ENCODE data around the gene TBCK. TPM values are rescaled to one million over a fixed set of nuclear protein-coding genes. Genes with fewer than 3 reads are reported as not detected.

Gene TBCK
- total and polyA plus RNA-seq, 2 of the 13 experiments (the other 11 are each of a cell fraction or from before 2014, with no cell fraction given), result 51.0 to 62.4 TPM

DNA sequence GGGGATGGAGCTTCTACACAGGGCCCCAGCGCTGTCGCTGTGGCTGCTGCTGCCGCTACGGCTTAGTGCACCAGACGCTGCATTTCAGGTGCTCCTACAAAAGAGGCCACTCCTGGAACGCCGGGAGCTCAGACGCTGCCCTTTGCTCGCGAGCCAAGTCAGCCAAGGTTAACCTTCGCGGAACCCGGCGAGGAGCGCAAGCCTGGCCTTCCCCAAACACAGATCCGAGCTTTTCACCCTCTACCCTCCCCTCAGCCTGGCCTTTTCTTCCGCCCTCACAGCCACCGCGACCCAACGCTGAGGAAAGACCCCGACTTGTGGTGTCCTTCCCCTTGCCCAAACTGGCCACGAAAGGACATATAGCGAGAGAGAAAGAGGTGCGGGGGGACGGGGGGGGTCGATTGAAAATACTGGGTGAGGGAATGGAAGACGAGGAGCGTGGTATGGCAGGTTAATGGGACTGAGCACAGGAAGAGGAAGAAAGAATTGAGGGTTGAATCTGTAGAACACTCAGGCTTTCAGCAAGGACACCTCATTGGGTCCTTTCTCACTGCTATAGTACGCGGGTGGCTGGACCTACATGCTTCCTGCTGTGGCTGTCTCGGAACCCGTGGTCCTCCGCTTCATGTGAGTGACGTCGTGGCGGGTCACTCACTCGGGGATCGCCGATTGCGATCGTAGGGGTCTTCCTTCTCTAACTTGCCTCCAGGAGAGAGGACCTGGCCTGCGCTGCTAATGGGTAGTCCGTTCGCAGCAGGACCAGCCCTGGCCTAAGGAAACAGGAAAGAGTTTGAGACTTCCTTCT lies at the start of gene TBCK, which contains the start of gene AIMP1 (continued):
- TF ChIP-seq, protein P1, sequence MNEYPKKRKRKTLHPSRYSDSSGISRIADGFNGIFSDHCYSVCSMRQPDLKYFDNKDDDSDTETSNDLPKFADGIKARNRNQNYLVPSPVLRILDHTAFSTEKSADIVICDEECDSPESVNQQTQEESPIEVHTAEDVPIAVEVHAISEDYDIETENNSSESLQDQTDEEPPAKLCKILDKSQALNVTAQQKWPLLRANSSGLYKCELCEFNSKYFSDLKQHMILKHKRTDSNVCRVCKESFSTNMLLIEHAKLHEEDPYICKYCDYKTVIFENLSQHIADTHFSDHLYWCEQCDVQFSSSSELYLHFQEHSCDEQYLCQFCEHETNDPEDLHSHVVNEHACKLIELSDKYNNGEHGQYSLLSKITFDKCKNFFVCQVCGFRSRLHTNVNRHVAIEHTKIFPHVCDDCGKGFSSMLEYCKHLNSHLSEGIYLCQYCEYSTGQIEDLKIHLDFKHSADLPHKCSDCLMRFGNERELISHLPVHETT (CRISPR knock-in tag; conservative IDR thresholded peaks at IDR 0.05), result no peak; the same call in 1 of the 2 replicates
- TF ChIP-seq, protein P2, sequence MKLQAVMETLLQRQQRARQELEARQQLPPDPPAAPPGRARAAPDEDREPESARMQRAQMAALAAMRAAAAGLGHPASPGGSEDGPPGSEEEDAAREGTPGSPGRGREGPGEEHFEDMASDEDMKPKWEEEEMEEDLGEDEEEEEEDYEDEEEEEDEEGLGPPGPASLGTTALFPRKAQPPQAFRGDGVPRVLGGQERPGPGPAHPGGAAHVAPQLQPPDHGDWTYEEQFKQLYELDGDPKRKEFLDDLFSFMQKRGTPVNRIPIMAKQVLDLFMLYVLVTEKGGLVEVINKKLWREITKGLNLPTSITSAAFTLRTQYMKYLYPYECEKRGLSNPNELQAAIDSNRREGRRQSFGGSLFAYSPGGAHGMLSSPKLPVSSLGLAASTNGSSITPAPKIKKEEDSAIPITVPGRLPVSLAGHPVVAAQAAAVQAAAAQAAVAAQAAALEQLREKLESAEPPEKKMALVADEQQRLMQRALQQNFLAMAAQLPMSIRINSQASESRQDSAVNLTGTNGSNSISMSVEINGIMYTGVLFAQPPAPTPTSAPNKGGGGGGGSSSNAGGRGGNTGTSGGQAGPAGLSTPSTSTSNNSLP (IDR thresholded peaks at IDR 0.05; ENCODE audit: low read depth, low read length), result 0 out of 2 replicates have a peak, but pooled peaks have one; percentile 10
- no peak for TF ChIP-seq PAX8 (CRISPR knock-in tag; IDR thresholded peaks at IDR 0.05; ENCODE audit: borderline replicate concordance)
- TF ChIP-seq ZNF570 (CRISPR knock-in tag; IDR thresholded peaks at IDR 0.05; ENCODE audit: borderline replicate concordance), result 0 out of 2 replicates have a peak, but pooled peaks have one; percentile 66
- no peak for TF ChIP-seq ZFP36L1 (CRISPR knock-in tag; IDR thresholded peaks at IDR 0.05)
- TF ChIP-seq NFE2L2 (IDR thresholded peaks at IDR 0.05; ENCODE audit: low read length), result no peak
- TF ChIP-seq MEF2D (CRISPR knock-in tag; IDR thresholded peaks at IDR 0.05), result no peak
- no peak for TF ChIP-seq EZH2 (conservative IDR thresholded peaks at IDR 0.05; ENCODE audit: low read depth, low read length)
- TF ChIP-seq ZNF547 (CRISPR knock-in tag; IDR thresholded peaks at IDR 0.05), result peak; percentile 42; the same call in 1 of the 2 replicates
- no peak for TF ChIP-seq ZSCAN12 (CRISPR knock-in tag; IDR thresholded peaks at IDR 0.05)
- TF ChIP-seq, protein P3, sequence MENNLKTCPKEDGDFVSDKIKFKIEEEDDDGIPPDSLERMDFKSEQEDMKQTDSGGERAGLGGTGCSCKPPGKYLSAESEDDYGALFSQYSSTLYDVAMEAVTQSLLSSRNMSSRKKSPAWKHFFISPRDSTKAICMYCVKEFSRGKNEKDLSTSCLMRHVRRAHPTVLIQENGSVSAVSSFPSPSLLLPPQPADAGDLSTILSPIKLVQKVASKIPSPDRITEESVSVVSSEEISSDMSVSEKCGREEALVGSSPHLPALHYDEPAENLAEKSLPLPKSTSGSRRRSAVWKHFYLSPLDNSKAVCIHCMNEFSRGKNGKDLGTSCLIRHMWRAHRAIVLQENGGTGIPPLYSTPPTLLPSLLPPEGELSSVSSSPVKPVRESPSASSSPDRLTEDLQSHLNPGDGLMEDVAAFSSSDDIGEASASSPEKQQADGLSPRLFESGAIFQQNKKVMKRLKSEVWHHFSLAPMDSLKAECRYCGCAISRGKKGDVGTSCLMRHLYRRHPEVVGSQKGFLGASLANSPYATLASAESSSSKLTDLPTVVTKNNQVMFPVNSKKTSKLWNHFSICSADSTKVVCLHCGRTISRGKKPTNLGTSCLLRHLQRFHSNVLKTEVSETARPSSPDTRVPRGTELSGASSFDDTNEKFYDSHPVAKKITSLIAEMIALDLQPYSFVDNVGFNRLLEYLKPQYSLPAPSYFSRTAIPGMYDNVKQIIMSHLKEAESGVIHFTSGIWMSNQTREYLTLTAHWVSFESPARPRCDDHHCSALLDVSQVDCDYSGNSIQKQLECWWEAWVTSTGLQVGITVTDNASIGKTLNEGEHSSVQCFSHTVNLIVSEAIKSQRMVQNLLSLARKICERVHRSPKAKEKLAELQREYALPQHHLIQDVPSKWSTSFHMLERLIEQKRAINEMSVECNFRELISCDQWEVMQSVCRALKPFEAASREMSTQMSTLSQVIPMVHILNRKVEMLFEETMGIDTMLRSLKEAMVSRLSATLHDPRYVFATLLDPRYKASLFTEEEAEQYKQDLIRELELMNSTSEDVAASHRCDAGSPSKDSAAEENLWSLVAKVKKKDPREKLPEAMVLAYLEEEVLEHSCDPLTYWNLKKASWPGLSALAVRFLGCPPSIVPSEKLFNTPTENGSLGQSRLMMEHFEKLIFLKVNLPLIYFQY (CRISPR knock-in tag; IDR thresholded peaks at IDR 0.05; ENCODE audit: borderline replicate concordance), result peak; percentile 43; the same call in 1 of the 2 replicates
- TF ChIP-seq ZNF883 (CRISPR knock-in tag; IDR thresholded peaks at IDR 0.05; ENCODE audit: not compliant biosample characterization), result no peak
- TF ChIP-seq ZNF136 (CRISPR knock-in tag; IDR thresholded peaks at IDR 0.05; ENCODE audit: low read depth), result no peak
- TF ChIP-seq RBM39 (IDR thresholded peaks at IDR 0.05; ENCODE audit: low read depth, low read length, poor library complexity, severe bottlenecking), result peak; percentile 90
- TF ChIP-seq HNF4G (IDR thresholded peaks at IDR 0.05; ENCODE audit: borderline replicate concordance, low read depth, low read length), result peak; percentile 17; the same call in 1 of the 2 replicates
- TF ChIP-seq HNF4G (CRISPR knock-in tag; IDR thresholded peaks at IDR 0.05; ENCODE audit: borderline replicate concordance, low read depth), result no peak
- no peak for TF ChIP-seq ZNF124 (CRISPR knock-in tag; IDR thresholded peaks at IDR 0.05)
- 0 out of 2 replicates have a peak, but pooled peaks have one; percentile 11 for TF ChIP-seq BHLHE40 (IDR thresholded peaks at IDR 0.05; ENCODE audit: low read length)
- TF ChIP-seq CBX5 (CRISPR knock-in tag; IDR thresholded peaks at IDR 0.05; ENCODE audit: borderline replicate concordance), result no peak; the same call in 1 of the 2 replicates
- TF ChIP-seq, protein P4, sequence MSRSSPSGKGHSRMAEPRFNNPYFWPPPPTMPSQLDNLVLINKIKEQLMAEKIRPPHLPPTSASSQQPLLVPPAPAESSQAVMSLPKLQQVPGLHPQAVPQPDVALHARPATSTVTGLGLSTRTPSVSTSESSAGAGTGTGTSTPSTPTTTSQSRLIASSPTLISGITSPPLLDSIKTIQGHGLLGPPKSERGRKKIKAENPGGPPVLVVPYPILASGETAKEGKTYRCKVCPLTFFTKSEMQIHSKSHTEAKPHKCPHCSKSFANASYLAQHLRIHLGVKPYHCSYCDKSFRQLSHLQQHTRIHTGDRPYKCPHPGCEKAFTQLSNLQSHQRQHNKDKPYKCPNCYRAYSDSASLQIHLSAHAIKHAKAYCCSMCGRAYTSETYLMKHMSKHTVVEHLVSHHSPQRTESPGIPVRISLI (CRISPR knock-in tag; IDR thresholded peaks at IDR 0.05; ENCODE audit: borderline replicate concordance), result peak; percentile 22; the same call in 1 of the 2 replicates
- 0 out of 2 replicates have a peak, but pooled peaks have one; percentile 9 for TF ChIP-seq NCOA1 (CRISPR knock-in tag; IDR thresholded peaks at IDR 0.05)
